Suprapubic skin (tissue), 4 donors: ENCODE measurements around the gene FTHL17. TPM values are rescaled to one million over a fixed set of nuclear protein-coding genes. Genes with fewer than 3 reads are reported as not detected.
A peak's percentile ranks its signal among the peaks of the same experiment; 100 is the strongest.

Source experiments
- DNase-seq, 2 donors: peaks; one replicate each; pipeline ENCODE4 v3.0.0-alpha.2; 2019; ENCODE audit warnings: low spot score in 2 of 2
- H3K27ac ChIP-seq: fragments of 200-600 bp; sonication (generic); one replicate; pipeline ENCODE4 v1.5.1; 2019
- H3K27me3 ChIP-seq: fragments of 200-600 bp; sonication (generic); one replicate; pipeline ENCODE4 v1.5.1; 2019
- H3K36me3 ChIP-seq: fragments of 200-600 bp; sonication (generic); one replicate; pipeline ENCODE4 v1.5.1; 2019
- H3K4me1 ChIP-seq: fragments of 200-600 bp; sonication (generic); one replicate; pipeline ENCODE4 v1.5.1; 2019
- H3K4me3 ChIP-seq: fragments of 200-600 bp; sonication (generic); one replicate; pipeline ENCODE4 v1.5.1; 2019; ENCODE audit warnings: mild to moderate bottlenecking
- H3K9me3 ChIP-seq: fragments of 200-600 bp; sonication (generic); one replicate; pipeline ENCODE4 v1.5.1; 2019
- EP300 ChIP-seq: sonication (generic); formaldehyde crosslinking; IDR thresholded peaks from one replicate; pipeline ENCODE4 v1.6.1; 2017; ENCODE audit warnings: antibody characterized with exemption
- POLR2A ChIP-seq, 2 donors: fragments of 450-650 bp; IDR thresholded peaks; one replicate each; pipeline ENCODE4 v1.6.1; 2017; ENCODE audit warnings: antibody characterized with exemption in 2 of 2, mild to moderate bottlenecking in 2 of 2, moderate library complexity in 2 of 2
- POLR2AphosphoS5 ChIP-seq, 3 donors: sonication (generic); formaldehyde crosslinking; IDR thresholded peaks; one replicate each; pipeline ENCODE4 v1.6.1; 2017; ENCODE audit warnings: antibody characterized with exemption in 3 of 3
- WGBS: methylation state at CpG from one replicate; pipeline ENCODE4 v1.1.5; 2018; 5-methylcytosine and 5-hydroxymethylcytosine counted together
- total RNA-seq, 4 donors: library from RNA; depleted of rRNA; stranded (reverse); fragments of >200 nt; gene quantifications; one replicate each; pipeline ENCODE4 v1.1.0, GENCODE V29; 2016
- TF ChIP-seq, protein P1 (sequence below), 2 donors: fragments of 200-600 bp in 1 of 2; fragments of 450-650 bp in 1 of 2; sonication (generic) in 1 of 2; IDR thresholded peaks; one replicate each; pipeline ENCODE4 v1.5.1; 2016 to 2019; ENCODE audit warnings: antibody characterized with exemption in 2 of 2, mild to moderate bottlenecking in 1 of 2, moderate library complexity in 1 of 2

The FTHL17 gene
- total RNA-seq, 4 donors from 2014 or later, result not detected

DNA sequence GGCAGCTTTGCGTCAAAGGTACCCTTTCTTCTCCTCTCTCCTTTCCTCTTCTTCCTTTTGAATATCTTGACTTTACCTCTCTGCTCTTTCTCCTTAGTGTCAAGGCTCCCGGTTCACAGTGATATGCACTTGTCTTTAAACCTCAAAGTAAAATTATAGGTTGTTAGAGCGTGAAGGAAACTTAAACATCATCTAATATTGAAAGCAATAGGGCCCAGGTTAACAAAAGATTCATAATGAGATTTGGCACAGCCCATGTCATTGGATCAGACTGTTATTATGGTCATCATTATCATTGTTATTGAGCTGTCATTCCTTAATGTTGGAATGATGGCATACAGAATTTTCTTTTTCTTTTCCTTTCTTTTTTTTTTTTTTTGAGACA is 32.5 kb downstream of the FTHL17 start:
- no peaks in the 10 kb centered on the region for H3K4me1 ChIP-seq
- 53% methylated on average over 3 of the region's 3 CpGs for WGBS
- no peaks in the 10 kb centered on the region for H3K36me3 ChIP-seq
- no peaks in the 10 kb centered on the region for H3K9me3 ChIP-seq
- H3K27ac ChIP-seq, result no peak overlapping the region
- no peak overlapping the region for H3K4me3 ChIP-seq
- TF ChIP-seq, protein P1, sequence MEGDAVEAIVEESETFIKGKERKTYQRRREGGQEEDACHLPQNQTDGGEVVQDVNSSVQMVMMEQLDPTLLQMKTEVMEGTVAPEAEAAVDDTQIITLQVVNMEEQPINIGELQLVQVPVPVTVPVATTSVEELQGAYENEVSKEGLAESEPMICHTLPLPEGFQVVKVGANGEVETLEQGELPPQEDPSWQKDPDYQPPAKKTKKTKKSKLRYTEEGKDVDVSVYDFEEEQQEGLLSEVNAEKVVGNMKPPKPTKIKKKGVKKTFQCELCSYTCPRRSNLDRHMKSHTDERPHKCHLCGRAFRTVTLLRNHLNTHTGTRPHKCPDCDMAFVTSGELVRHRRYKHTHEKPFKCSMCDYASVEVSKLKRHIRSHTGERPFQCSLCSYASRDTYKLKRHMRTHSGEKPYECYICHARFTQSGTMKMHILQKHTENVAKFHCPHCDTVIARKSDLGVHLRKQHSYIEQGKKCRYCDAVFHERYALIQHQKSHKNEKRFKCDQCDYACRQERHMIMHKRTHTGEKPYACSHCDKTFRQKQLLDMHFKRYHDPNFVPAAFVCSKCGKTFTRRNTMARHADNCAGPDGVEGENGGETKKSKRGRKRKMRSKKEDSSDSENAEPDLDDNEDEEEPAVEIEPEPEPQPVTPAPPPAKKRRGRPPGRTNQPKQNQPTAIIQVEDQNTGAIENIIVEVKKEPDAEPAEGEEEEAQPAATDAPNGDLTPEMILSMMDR (IDR thresholded peaks at IDR 0.05), result no peak
- TF ChIP-seq EP300, result no peak
- TF ChIP-seq POLR2AphosphoS5 (IDR thresholded peaks at IDR 0.05), result no peak
- no peak for TF ChIP-seq POLR2A (IDR thresholded peaks at IDR 0.05)
- no peaks in the 10 kb centered on the region for H3K27me3 ChIP-seq
- no peak for DNase-seq

DNA sequence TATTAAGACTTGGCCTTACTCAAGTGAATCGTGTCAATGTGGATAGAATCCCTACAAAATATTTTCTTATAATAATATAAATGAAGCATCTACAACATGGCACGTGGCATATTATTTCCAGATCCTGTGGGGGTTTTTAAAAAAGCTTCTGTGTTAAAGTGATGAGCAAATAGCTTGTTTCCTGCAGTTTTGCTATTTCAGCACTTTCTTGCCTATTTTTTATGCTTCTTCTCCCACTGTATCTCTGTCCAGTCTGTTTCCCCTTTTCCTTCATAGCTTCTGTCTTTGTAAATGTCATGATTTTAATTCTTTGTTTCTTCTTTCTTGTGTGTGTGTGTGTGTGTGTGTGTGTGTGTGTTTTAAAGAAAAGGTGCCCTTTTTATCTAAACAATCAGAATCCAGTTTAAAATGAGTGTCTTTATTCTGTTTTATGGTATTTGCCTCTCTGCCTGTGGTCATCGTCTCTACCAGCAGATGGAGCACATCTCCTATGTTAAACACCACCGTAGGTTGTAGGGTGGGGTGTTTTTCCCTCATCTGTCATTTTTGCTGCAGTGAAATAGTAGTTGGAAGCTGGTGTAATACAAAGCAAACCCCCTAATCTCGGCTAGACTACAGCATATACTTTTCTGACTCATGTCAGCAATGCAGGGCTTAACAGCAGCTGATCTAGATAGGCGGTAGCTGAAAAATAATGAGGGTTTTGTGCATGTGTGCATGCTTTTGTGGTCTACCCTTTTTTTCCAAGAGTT is 33.1 kb downstream of the FTHL17 start:
- Histone ChIP-seq H3K4me1 (no peaks in the 10 kb centered on the region), H3K9me3 (no peaks in the 10 kb centered on the region), H3K27me3 (no peaks in the 10 kb centered on the region), H3K27ac (no peak overlapping the region), H3K36me3 (no peaks in the 10 kb centered on the region), H3K4me3 (no peak overlapping the region)
- TF ChIP-seq, protein P1 (IDR thresholded peaks at IDR 0.05), result peak; percentile 22 to 36
- no peak for TF ChIP-seq POLR2A (IDR thresholded peaks at IDR 0.05)
- no peak for TF ChIP-seq POLR2AphosphoS5 (IDR thresholded peaks at IDR 0.05)
- WGBS, result 20% methylated on average over 6 of the region's 6 CpGs
- DNase-seq, result no peak

DNA sequence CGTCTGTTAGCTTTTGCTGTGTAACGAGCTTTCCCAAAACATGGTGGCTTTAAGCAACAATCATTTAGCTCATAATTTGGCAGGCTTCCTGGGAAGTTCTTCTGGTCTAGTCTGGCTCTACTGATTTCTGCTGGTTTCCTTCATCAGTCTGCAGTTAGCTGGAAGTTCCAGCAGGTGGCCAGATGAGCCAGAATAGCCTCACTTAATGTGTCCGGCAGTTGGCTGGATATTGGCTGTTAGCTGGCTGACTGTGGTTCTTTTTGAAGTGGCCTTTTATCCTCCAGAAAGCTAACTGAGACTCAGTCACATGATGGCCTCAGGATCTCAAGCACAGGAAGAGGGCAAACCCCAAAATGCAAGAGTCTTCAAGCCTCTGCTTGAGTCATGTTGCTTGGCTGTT is 34.9 kb downstream of the FTHL17 start:
- Histone ChIP-seq H3K36me3 (no peaks in the 10 kb centered on the region), H3K27ac (no peak overlapping the region), H3K4me3 (no peak overlapping the region), H3K9me3 (no peaks in the 10 kb centered on the region), H3K27me3 (no peaks in the 10 kb centered on the region), H3K4me1 (no peaks in the 10 kb centered on the region)
- 34% methylated on average over 3 of the region's 3 CpGs for WGBS
- DNase-seq, result no peak
- TF ChIP-seq POLR2A (IDR thresholded peaks at IDR 0.05) (no peak), POLR2AphosphoS5 (IDR thresholded peaks at IDR 0.05) (no peak), EP300 (no peak)
- TF ChIP-seq, protein P1 (IDR thresholded peaks at IDR 0.05), result peak in 1 of 2 donors; percentile 52

DNA sequence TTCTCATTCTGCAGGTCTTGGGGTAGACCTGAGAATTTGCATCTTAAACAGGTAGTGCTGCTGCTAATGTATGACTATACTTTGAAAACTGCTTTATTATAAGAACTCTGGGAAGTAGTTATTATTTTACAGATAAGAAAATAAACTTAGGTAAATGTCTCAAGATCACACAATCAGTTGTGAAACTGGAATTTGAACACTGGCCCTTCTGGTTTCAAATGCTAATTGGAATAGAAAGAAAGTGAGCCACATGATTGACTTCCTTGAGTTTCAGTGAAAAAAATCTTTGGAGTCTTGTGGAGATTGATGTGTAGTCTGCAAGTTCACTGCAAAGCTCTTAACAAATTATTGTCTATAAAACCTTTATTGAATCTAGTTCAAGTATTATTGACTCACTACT is 44.5 kb downstream of the FTHL17 start:
- no peak overlapping the region for H3K27ac ChIP-seq
- no peaks in the 10 kb centered on the region for H3K4me1 ChIP-seq
- no peaks in the 10 kb centered on the region for H3K9me3 ChIP-seq
- H3K27me3 ChIP-seq, result no peaks in the 10 kb centered on the region
- no peak for DNase-seq
- no peaks in the 10 kb centered on the region for H3K36me3 ChIP-seq
- TF ChIP-seq, protein P1 (IDR thresholded peaks at IDR 0.05), result no peak
- TF ChIP-seq POLR2A (IDR thresholded peaks at IDR 0.05), result no peak
- no peak for TF ChIP-seq EP300
- TF ChIP-seq POLR2AphosphoS5 (IDR thresholded peaks at IDR 0.05), result no peak
- H3K4me3 ChIP-seq, result no peak overlapping the region

DNA sequence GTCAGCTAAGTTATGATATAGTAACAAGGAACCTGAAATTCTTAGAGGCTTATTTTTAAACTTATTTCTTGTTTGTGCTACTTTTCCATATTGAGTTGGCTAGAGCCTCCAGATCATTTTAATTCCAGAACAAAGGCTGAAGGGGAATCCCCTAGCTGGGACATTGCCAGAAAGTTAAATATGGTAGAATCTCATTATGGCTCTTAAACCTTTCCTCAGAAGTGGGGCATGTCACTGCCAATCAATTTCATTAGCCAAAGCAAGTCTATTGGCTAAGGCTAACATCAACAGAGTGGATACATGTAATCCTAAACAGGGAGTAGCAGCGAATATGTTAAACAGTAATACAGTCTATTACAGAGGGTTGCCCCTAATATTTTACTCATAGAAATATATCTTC is 47.0 kb downstream of the FTHL17 start:
- DNase-seq, result no peak
- no peaks in the 10 kb centered on the region for H3K9me3 ChIP-seq
- H3K27me3 ChIP-seq, result no peaks in the 10 kb centered on the region
- WGBS, result 76% methylated on average over 1 of the region's 1 CpG
- H3K4me1 ChIP-seq, result no peaks in the 10 kb centered on the region
- H3K27ac ChIP-seq, result no peak overlapping the region
- TF ChIP-seq, protein P1 (IDR thresholded peaks at IDR 0.05), result no peak
- no peak for TF ChIP-seq POLR2A (IDR thresholded peaks at IDR 0.05)
- TF ChIP-seq EP300, result no peak
- no peak for TF ChIP-seq POLR2AphosphoS5 (IDR thresholded peaks at IDR 0.05)
- no peak overlapping the region for H3K4me3 ChIP-seq
- no peaks in the 10 kb centered on the region for H3K36me3 ChIP-seq
